Transverse colon (tissue), 4 donors: ENCODE results near the gene HES5.

Experiments used
- POLR2AphosphoS5 ChIP-seq, 3 donors: sonication (generic); formaldehyde crosslinking; IDR thresholded peaks; one replicate each; pipeline ENCODE4 v1.6.1; 2016; ENCODE audit warnings: antibody characterized with exemption in 3 of 3
- TF ChIP-seq, protein P1 (sequence below), 5 experiments: fragments of 200-600 bp in 3 of 5; fragments of 450-650 bp in 2 of 5; sonication (generic) in 3 of 5; IDR thresholded peaks; 1 replicate in 2 of 5; 2 replicates in 3 of 5; pipeline ENCODE4 v1.5.1; 2016 to 2017; ENCODE audit warnings: antibody characterized with exemption in 5 of 5, inconsistent platforms in 3 of 5, mild to moderate bottlenecking in 2 of 5, moderate library complexity in 1 of 5

DNA sequence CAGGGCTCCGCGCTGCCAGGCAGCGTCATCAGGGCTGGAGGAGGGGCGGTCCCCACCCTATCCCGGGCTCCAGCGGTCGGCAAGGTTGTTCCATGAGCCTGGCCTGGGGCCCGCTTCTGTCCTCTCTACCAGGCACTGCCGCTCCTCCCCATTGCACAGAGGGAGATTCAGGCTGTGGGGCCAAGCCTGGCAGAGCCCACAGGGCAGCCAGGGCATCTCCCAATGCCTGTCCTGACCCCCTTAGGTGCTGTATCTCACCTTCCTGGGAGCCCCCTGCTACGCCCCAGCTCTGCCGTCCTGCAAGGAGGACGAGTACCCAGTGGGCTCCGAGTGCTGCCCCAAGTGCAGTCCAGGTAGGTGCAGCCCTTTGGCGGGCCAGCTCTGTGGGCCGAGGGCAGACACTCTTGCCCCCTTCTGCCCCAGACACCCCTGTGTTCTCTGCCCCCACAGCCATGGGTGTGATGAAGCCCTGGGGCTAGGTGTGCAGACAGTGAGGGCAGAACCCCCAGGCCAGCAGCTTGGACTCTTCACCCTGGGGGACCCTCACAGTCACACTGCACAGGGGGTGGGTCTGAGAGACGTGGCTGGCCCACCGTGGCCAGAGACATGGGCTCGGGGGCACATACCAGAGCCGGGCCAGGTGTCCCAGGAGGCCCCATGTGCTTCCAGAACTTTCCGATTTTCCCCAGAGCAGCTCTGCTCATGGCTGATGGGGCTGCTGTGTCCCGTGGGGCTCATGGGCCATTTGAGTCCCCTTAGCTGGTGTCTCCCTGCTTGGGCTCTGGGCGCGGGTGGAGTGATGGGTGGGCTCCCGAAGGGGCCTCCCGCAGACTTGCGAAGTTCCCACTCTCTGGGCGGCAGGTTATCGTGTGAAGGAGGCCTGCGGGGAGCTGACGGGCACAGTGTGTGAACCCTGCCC lies 27.7 kb upstream of the HES5 start:
- TF ChIP-seq, protein P1, sequence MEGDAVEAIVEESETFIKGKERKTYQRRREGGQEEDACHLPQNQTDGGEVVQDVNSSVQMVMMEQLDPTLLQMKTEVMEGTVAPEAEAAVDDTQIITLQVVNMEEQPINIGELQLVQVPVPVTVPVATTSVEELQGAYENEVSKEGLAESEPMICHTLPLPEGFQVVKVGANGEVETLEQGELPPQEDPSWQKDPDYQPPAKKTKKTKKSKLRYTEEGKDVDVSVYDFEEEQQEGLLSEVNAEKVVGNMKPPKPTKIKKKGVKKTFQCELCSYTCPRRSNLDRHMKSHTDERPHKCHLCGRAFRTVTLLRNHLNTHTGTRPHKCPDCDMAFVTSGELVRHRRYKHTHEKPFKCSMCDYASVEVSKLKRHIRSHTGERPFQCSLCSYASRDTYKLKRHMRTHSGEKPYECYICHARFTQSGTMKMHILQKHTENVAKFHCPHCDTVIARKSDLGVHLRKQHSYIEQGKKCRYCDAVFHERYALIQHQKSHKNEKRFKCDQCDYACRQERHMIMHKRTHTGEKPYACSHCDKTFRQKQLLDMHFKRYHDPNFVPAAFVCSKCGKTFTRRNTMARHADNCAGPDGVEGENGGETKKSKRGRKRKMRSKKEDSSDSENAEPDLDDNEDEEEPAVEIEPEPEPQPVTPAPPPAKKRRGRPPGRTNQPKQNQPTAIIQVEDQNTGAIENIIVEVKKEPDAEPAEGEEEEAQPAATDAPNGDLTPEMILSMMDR (IDR thresholded peaks at IDR 0.05), result no peak
- TF ChIP-seq POLR2AphosphoS5 (IDR thresholded peaks at IDR 0.05), result peak in 2 of 3 donors; percentile 31 to 45
